NK-92 (cell line): ENCODE data around the gene DPP9.
"Not testable (repeated sequence)": the region's sequence is repeated elsewhere in the genome, so short reads cannot be mapped to it uniquely, and the experiment has no call there.

Experiments used
- DNase-seq: peaks from one replicate; lab custom pipeline; 2025; ENCODE audit not compliant: unreplicated experiment; lab: John Stamatoyannopoulos, UW

Gene DPP9

GRCh38 chr19:4742723-4743646, 19.3 kb upstream of the DPP9 start:
- DNase-seq = no peak

DNA sequence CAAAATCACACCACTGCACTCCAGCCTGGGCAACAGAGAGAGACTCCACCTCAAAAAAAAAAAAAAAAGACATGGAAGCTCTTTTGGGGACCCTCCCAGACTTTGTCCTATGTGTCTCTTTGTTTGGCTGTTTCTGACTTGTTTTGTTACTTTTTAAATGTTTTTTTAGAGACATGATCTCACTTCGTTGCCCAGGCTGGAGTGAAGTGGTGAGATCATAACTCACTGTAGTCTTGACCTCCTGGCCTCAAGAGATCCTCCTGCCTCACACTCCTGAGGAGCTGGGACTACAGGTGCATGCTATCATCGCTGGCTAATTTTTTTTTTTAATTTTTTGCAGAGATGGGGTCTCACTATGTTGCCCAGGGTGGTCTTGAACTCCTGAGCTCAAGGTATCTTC, 16.4 kb upstream of the DPP9 start:
- no peak for DNase-seq

DNA sequence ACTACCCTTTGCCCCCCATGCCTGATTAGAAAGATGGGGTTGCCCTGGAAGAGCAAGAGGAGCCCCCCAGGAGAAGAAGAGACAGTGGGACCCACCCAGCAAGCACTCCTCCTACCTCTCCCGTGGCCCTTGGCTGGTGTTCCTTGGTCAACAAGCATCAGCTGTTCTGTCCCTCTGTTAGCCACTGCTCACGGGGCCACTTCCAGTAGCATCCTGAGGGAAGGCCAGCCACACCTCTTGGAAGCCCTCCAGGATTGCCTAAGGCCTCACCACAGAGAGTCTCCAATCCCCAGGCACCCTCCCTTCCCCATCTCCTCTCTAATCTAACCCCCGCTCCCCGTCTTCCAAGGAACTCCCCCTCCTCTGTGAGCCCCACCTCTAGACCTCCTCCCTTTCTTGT, 15.1 kb upstream of the DPP9 start:
- no peak for DNase-seq

GRCh38 chr19:4737955-4738600, 14.4 kb upstream of the DPP9 start:
- no peak for DNase-seq

DNA sequence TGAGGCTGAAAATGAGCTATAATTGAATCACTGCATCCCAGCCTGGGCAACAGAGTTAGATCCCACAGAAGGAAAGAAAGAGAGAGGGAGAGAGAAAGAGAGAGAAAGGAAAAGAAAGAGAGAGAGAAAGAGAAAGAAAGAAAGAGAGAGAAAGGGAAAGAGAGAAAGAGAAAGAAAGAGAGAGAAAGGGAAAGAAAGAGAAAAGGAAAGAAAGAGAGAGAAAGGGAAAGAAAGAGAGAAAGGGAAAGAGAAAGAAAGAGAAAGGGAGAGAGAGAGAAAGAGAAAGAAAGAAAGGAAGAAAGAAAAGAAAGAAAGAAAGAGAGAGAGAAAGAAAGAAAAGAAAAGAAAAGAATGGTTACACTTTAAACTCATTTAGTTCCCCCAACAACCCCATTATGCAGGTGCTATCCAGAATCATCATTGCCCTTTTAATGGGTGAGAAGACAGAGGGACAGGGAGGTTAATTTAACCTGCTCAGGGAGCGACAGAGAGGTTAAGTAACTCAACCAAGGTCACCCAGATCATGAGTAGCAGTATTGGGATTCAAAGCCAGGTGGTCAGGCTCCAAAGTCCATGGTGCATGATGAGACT, 10.2 kb upstream of the DPP9 start:
- no peak for DNase-seq

DNA sequence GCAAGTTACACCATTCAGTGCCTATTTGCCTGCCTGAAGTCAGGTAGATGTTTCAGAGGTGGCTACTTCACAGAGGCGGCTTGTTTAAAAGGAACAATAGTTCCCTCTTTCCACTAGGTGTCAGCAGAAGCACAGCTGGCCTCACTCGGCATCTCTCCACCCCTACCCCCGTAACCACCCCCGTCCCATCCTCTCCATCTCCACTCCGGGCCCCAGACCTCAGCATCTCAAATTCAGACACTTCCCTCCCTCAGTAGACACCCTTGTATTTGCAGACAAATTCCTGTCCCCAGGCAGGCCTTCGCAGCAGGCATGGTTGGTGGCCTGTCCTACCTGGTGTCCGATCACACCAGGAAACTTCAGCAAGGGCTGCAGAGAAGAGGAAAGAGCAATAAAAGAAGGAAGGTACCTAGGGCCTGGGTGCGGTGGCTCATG, 9.1 kb upstream of the DPP9 start:
- no peak for DNase-seq

DNA sequence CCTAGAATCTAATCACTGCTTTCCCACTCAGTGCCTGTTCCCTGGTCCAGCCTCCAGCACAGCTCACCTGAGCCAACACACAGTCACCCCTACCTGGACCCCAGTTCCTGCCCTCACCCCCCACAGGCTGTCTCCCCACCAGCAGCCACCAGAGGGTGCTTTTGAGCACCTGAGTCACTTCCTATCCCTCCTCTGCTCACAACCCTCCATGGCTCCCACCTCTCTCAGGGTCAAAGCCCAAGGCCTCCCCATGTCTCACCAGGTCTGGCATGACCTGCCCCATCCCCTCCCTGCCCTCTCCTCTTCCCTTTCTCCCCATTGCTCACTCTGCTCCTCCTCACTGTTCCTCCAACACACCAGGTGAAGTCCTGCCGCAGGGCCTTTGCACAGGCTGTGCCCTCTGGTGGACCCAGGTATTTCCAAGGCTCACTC, 7.1 kb upstream of the DPP9 start:
- DNase-seq = no peak

DNA sequence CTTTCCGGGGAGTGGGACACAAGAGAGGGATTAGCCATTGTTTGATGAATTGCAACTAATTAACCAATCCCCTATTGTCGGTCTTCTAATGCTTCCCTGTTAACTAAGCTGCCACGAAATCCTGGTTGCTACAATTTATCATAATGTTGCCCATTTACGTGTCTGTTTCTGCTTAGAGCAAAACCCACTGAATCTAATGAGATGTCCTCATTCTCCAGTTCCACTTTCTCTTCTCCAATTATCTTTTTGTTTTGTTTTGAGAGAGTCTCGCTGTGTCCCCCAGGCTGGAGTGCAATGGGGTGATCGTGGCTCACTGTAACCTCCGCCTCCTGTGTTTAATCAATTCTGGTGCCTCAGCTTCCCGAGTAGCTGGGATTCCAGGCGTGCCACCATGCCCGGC, 5.2 kb upstream of the DPP9 start:
- DNase-seq = no peak

DNA sequence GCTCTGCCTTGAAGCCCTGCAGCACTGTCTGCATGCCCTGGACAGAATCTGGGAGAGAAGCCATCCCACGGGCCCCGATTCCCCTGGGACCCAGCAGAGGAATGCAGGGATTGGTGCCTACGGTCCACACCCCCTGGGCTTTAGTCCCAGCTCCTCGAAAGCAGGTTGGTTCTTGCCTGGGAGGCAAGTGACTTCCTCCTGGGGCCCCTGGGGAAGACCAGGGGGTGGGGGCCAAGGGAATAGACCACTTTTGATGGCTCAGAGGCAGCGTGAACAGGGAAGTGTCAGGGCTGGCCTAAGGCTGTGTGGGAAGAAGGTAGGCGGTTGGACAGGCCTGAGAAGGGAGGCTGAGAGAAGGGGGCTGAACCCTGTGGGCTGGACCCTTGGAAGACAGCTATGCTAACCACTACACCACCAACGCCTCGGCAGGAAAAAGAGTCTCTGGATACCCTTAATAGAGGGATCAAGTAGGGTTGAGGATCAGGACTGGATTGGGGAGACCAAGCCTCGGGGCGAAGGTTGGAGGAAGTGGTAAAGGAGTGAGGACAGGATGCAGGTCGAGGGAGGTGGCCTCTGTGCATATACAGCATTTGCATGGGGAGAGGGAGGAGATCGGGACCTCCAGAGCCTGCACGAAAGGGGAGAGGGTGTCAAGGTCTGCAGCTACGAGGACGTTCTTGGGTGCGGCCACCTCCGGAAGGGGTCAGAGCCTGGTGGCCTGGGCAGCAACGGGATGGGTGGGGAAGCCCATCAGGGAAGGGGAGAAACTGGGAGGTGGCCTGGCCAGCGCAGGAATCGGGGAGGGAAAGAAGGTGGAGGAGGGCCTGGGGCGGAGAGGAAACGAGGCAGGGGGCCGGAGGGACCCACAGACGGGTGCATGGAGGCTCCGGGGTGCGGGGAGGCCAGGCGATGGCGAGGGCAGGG, 709 bp downstream of the DPP9 start:
- no peak for DNase-seq

- no peak for DNase-seq
These were observed 2.4 kb downstream of the DPP9 start for GRCh38 chr19:4721196-4721595.

DNA sequence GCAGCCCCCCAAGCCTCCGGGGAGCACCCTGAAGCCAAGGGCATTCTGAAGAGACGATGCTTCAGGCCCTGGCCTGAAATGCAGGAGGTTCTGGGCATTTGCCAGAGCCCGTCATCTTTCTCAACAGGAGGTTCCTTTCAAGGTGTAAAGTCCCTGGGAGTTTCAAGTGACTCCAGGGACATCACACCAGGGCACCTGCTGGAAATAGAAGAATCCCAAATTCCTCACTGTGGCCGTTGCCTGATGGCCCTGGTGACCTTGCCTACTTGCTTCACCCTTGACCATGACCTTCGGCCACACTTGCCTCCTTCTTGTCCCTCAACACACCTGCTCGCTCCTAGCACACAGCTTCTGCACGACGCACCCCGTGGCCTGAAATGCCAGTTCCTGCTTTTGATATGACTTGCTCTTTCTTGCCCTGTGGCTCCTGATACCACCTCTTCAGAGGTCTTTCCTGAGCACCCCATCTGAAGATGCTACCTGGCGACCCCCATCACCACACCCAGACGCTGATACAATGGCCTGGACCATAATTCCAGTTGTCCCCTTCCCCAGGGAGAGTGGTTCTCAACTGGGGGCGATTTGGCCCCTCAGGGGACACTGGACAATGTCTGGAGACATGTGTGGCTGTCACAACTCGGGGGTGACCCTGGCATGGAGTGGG, 3.5 kb downstream of the DPP9 start:
- no peak for DNase-seq

GRCh38 chr19:4719499-4719866, 4.2 kb downstream of the DPP9 start:
- no peak for DNase-seq

- DNase-seq = no peak
These were observed 5.5 kb downstream of the DPP9 start for GRCh38 chr19:4717966-4718701.

GRCh38 chr19:4717191-4717965, 6.3 kb downstream of the DPP9 start:
- DNase-seq = no peak

GRCh38 chr19:4715529-4716221, 8.0 kb downstream of the DPP9 start:
- no peak for DNase-seq

- not testable (repeated sequence) for DNase-seq
These were observed 8.5 kb downstream of the DPP9 start for GRCh38 chr19:4715178-4715528.

DNA sequence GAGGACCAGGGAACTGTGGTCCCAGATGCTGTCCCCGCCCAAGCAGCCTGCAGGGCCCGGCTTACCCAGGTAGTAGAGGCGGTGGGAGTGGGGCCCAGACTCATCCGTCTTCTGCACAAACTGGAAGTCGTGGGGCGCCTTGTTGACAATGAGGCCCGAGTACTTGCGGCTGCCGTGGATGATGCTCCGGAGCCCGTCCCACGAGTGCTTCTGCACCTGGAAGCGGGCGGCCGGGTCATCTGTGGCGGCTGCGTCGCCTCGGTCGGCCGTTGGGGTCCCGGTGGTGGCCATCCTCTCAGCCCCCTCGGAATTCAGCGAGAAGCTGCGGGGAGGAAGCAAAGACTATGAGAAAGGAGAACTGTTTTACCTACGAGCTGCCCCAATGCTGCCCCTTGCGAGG, 9.6 kb downstream of the DPP9 start:
- DNase-seq = no peak

DNA sequence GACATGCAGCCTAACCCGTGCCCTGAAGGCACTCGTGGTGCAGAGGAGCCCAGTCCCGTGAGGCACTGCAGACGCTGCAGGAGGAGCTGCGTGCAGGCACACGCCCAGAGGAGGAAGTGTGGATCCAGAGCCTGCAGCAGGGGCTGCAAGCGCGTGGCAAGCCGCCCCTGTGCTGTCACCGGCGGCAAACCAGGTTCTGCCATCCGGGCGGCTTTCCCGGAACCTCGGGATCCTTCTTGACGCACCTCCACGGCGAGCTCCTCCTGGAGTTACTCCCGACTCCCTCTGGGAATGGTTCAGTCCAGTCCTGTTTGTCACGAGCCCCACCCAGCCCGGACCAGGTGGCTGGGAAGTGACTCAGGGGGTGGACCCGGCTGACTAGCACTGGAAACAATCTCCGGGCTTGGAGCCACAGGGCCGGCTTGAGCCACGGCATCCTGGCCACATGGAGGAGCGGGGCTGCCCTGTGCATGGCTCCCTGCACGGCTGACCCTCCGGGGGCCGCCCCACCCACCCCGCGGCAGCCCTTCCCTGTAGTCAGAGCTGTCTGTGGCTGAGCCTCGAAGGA, 10.2 kb downstream of the DPP9 start:
- DNase-seq = no peak
